K562 treated with DMSO at 1 percent for 24 hours (cell line): ENCODE data around the gene KRTAP21-2. TPM values are rescaled to one million over a fixed set of nuclear protein-coding genes. Genes with fewer than 3 reads are reported as not detected.

Experiments used
- total RNA-seq: library from RNA; unstranded; fragments of 300-600 nt; gene quantifications from 2 replicates; pipeline ENCODE4 v1.2.3, GENCODE V29; 2022; ENCODE audit warnings: low read depth; ENCODE audit not compliant: insufficient read depth

The KRTAP21-2 gene
- not detected in 2 replicates for total RNA-seq

GRCh38 chr21:30747159-30747558 is at the start of gene KRTAP21-2:
Gene KRTAP21-2 (minus strand): TSS chr21:30747259. CDS start chr21:30747202, 57 bp downstream.

DNA sequence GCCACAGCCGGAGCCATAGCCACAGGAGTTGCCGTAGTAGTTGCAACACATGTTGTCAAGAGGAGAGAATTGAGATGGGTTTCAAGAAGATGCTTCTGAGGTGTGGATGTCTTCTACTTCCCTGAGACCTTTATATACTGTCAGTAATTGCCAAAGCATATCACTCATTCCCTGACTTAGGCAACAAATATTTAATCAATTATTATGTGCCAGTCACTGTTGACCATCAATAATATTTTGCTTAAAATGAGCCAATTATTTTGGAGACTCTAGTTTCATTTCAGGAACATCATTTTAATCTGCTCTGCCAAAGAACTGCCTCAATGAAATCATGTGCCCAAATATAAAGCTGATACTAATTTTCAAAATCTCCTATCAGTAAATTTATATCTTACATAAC is 8.3 kb upstream of the KRTAP21-2 start, which contains the start of gene KRTAP21-1:
TSS of gene KRTAP21-1 (minus strand) at position 101 of the 400 bp plus-strand sequence. CDS start at position 51, 50 bp downstream.

DNA sequence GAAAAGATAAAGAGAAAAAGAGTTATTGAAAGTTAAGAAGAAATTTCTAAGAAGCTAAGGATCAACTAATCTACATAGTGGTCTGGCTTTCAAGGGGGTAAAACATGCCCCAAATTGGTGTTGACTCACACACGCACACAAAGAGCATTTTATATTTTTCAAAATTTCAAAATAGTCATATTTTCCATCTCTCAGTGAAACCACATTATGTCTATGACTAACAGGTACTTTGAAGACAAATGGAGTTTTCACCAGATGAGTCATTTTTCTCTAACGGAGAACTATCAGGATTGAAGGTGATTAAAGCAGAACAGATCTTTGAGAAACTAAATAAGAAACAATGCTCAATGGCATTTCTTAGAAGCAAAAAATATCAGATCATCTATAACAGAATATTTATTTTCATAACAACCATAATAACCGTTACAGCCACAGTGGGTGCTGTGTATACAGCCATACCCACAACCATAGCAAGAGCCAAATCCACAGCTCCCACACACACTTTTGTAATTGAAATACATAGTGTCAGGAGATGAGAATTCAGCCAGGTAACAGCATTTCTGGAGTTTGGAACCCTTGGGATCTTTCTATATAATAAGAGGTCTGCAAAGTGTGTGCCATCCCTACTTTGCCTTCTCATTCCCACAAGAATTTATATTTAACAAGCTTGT is 28.7 kb downstream of the KRTAP21-2 start, which contains the start of gene KRTAP21-3:
TSS of gene KRTAP21-3 (minus strand) at position 539 of the 671 bp plus-strand sequence. CDS start at position 521, 18 bp downstream.

Other genes starting within 250 kb of the KRTAP21-2 start
- gene KRTAP19-5, start 245.1 kb downstream of the KRTAP21-2 start, total RNA-seq, result not detected in 2 replicates
- gene KRTAP19-6, start 205.4 kb downstream of the KRTAP21-2 start, total RNA-seq, result not detected in 2 replicates
- not detected in 2 replicates for gene KRTAP19-7, start 185.9 kb downstream of the KRTAP21-2 start, total RNA-seq
- not detected in 2 replicates for gene KRTAP22-2, start 156.9 kb downstream of the KRTAP21-2 start, total RNA-seq
- not detected in 2 replicates for gene KRTAP6-3, start 154.8 kb downstream of the KRTAP21-2 start, total RNA-seq
- gene KRTAP6-2, start 148.4 kb downstream of the KRTAP21-2 start, total RNA-seq, result not detected in 2 replicates
- not detected in 2 replicates for gene KRTAP22-1, start 146.2 kb downstream of the KRTAP21-2 start, total RNA-seq
- not detected in 2 replicates for gene KRTAP6-1, start 133.3 kb downstream of the KRTAP21-2 start, total RNA-seq
- gene KRTAP20-1, start 130.8 kb downstream of the KRTAP21-2 start, total RNA-seq, result not detected in 2 replicates
- gene KRTAP20-4, start 126.6 kb downstream of the KRTAP21-2 start, total RNA-seq, result not detected in 2 replicates
- gene KRTAP20-2, start 112.1 kb downstream of the KRTAP21-2 start, total RNA-seq, result not detected in 2 replicates
- not detected in 2 replicates for gene KRTAP20-3, start 104.4 kb downstream of the KRTAP21-2 start, total RNA-seq
- gene KRTAP21-3, start 28.5 kb downstream of the KRTAP21-2 start, total RNA-seq, result not detected in 2 replicates
- gene KRTAP21-1, start 8.2 kb upstream of the KRTAP21-2 start, total RNA-seq, result not detected in 2 replicates
- gene KRTAP8-1, start 66.0 kb upstream of the KRTAP21-2 start, total RNA-seq, result not detected in 2 replicates
- not detected in 2 replicates for gene KRTAP7-1, start 82.5 kb upstream of the KRTAP21-2 start, total RNA-seq
- gene KRTAP11-1, start 134.3 kb upstream of the KRTAP21-2 start, total RNA-seq, result not detected in 2 replicates